Pancreas (tissue), 10 donors: ENCODE results near the gene DNAJB8. TPM values are rescaled to one million over a fixed set of nuclear protein-coding genes. Genes with fewer than 3 reads are reported as not detected.

Experiments
- ATAC-seq, 4 donors: fragments of 200-7000 bp; cut with Tn5 transposase; one replicate each; pipeline versions ENCODE4 v1.8.0 to v1.9.1; 2020; ENCODE audit warnings: mild to moderate bottlenecking in 4 of 4, moderate library complexity in 4 of 4
- DNase-seq, 6 donors: peaks; one replicate each; pipeline ENCODE4 v3.0.0-alpha.2; 2020
- FAIRE-seq: peaks from 2 replicates; lab custom pipeline; 2012; peaks lifted over from hg19 to GRCh38; lab: Jason Lieb, UNC
- H3K27ac ChIP-seq, 4 donors: fragments of 200-600 bp; sonication (generic); 1 replicate in 3 of 4; 2 replicates in 1 of 4; pipeline versions ENCODE4 v1.5.0 to v1.8.0; 2020
- H3K27me3 ChIP-seq, 4 donors: fragments of 200-600 bp; one replicate each; pipeline ENCODE4 v1.8.0; 2021
- H3K36me3 ChIP-seq, 3 donors: fragments of 200-600 bp; sonication (generic) in 1 of 3; one replicate each; pipeline versions ENCODE4 v1.5.0 to v1.8.0; 2020 to 2021
- H3K4me1 ChIP-seq, 3 donors: fragments of 200-600 bp; one replicate each; pipeline ENCODE4 v1.8.0; 2021
- H3K4me3 ChIP-seq, 4 donors: fragments of 200-600 bp; sonication (generic) in 2 of 4; one replicate each; pipeline versions ENCODE4 v1.5.0 to v1.8.0; 2020 to 2021
- H3K9me3 ChIP-seq, 4 donors: fragments of 200-600 bp; one replicate each; pipeline ENCODE4 v1.8.0; 2021
- WGBS, 2 donors: extraction: QIAGEN DNeasy Blood & Tissue Kit; methylation state at CpG; one replicate each; pipeline ENCODE4 v1.1.7; 2013; 5-methylcytosine and 5-hydroxymethylcytosine counted together
- intact Hi-C, 3 donors: fragments of 100-400 bp; cut with DNase I; formaldehyde crosslinking; loops; one replicate each; pipeline versions ENCODE4 v1.11.1 to v1.14.2; 2022
- polyA plus RNA-seq, 2 donors: library from polyadenylated mRNA; stranded (reverse); fragments of 200-250 nt; gene quantifications; one replicate each; pipeline ENCODE4 v1.2.3, GENCODE V29; 2013
- total RNA-seq, 6 donors: library from RNA; stranded (reverse); fragmentation: NEBNext Ultra II Directional in 4 of 6; extraction: Animal tissue kit (Norgen Biotek cat#: 25700) in 4 of 6; gene quantifications; one replicate each; pipeline versions ENCODE4 v1.2.1 to v1.2.4, GENCODE V29; 2021 to 2023
- TF ChIP-seq, protein P1 (sequence below), 4 donors: fragments of 200-600 bp; sonication (generic) in 3 of 4; IDR thresholded peaks; one replicate each; pipeline versions ENCODE4 v1.5.0 to v1.8.0; 2021; ENCODE audit warnings: antibody characterized with exemption in 4 of 4
- donor health status: healthy with polysubstance abuse.
- donor health status: DM: no; HTN: no; CAD: no; lungs with moderate emphysema.
- donor health status: DM: no; HTN: no; CAD: no.
- donor health status: control.
- donor health status: control.
- donor health status: Bipolar disorder and iron deficiency.
- donor health status: DM: yes; HTN: yes; CAD: no.
- donor health status: DM: no; HTN: no; CAD: no.
- donor health status: DM: no; HTN: no; CAD: no.
- donor health status: DM: yes; HTN: yes; CAD: no.

DNAJB8 gene
- total and polyA plus RNA-seq, 8 donors: not detected

DNA sequence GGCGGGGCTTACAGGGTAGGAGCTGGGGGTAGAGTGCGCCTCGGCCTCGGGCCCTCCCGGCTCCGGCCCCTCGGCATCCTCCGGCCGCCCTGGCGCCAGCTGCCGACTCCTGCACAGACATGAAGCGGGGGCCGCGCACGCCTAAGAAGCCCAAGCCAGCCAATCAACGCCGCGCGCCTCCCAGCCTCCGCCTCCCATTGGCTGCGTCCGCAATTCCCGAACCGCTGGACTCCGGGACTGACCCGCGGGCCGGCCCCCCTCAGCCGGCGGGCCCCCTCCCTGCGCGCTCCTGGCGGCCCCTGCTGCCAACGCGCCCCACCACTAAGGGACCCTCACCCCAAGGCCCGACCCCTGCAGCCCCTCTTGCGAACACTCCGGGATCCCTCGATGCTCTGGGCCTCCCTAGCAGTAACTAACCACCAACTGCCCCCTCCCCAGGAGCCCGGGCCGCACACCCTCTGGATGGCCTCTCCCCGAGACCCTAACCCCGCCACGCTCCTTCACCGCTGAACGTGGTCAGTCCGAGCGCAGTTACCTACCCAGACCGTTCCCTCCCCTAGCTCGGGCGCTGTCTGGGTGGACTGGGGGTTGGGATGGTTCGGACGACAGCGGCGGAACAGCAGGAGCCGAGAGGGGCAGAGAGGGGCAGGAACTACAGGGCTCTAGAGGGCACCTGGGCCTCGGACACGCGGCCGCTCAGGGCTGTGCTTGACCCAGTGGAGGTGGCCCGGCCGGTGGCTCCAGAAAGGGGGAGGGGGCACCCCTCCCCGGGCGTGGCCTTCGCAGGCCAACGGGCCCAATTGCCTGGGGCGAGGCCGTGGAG is 21.3 kb upstream of the DNAJB8 start:
- intact Hi-C loops: no loop called here
- H3K4me1 ChIP-seq: peaks cover 0 to 3% (median 0%) of the 10 kb centered on the region in 3 donors
- H3K9me3 ChIP-seq: no peaks in the 10 kb centered on the region
- H3K27me3 ChIP-seq: no peaks in the 10 kb centered on the region
- H3K27ac ChIP-seq: peak overlapping the region; percentile 95 to 97 (median 96)
- TF ChIP-seq, protein P1, sequence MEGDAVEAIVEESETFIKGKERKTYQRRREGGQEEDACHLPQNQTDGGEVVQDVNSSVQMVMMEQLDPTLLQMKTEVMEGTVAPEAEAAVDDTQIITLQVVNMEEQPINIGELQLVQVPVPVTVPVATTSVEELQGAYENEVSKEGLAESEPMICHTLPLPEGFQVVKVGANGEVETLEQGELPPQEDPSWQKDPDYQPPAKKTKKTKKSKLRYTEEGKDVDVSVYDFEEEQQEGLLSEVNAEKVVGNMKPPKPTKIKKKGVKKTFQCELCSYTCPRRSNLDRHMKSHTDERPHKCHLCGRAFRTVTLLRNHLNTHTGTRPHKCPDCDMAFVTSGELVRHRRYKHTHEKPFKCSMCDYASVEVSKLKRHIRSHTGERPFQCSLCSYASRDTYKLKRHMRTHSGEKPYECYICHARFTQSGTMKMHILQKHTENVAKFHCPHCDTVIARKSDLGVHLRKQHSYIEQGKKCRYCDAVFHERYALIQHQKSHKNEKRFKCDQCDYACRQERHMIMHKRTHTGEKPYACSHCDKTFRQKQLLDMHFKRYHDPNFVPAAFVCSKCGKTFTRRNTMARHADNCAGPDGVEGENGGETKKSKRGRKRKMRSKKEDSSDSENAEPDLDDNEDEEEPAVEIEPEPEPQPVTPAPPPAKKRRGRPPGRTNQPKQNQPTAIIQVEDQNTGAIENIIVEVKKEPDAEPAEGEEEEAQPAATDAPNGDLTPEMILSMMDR (IDR thresholded peaks at IDR 0.05): no peak
- peak overlapping the region; percentile 40 to 73 (median 57) for H3K4me3 ChIP-seq
- FAIRE-seq: no peak
- peak; percentile 64 to 78 (median 69) for ATAC-seq
- 1% methylated on average over 43 to 68 of the region's 68 CpGs for WGBS, 2 donors
- DNase-seq: peak; percentile 82 to 95 (median 87)
- no peaks in the 10 kb centered on the region for H3K36me3 ChIP-seq

DNA sequence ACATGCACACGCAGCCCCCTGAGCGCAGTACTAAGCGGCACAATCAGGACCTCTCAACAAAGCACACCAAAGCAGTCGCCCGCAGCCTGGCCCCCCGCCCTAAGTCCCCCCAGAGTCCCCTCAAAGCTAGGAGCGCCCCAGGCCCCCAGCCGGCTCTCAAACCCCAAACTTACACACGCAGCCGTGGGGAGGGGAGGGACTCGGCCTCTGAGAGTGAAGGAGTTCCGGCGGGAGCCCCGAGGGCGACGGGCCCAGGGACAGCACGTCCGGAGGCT is 20.8 kb upstream of the DNAJB8 start:
- intact Hi-C loops: no loop called here
- 1% methylated on average over 15 to 18 of the region's 18 CpGs for WGBS, 2 donors

DNA sequence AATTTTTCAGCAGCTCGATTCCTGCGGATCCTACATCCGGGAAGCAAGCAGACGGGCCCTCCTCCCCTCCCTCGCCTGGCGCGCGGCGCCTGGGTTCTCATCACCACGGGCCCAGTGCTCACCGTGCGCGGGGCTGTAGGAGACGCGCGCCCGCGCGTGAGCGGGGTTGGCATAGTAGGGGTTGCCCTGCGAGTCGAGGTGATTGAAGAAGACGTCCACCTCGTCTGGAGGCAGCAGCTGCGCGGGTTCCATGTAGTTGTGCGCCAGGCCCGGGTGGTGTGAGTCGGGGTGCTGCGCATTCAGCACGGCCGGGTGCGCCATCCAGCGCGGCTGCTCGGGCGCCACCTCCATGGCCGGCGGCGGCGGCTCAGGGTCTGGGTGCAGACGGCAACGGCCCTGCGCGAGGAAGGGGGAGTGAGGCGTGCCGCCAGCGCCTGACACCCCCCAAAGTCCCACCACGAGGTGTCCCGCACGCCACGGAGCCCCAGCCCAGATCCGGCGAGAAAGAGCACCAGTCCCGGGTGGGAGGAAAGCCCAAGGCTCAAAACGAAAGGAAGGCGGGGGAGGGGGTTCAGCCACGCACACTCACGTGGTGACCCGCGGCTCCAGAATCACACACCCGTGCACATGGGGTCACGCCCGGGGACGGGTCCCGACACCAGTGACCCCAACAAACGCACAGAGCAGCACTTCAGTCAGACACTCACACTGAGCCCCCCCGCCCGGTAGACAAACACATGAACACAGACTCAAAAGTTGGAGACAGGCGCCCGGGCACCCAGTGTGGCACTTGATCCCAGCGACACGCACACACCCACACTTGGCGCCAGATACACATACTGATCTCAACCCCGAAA is 20.2 kb upstream of the DNAJB8 start:
- DNase-seq (peak in 5 of 6 donors; percentile 28 to 82 (median 53)), ATAC-seq (peak in 2 of 4 donors; percentile 7 to 15), FAIRE-seq (no peak)
- TF ChIP-seq, protein P1 (IDR thresholded peaks at IDR 0.05): no peak
- H3K36me3 ChIP-seq: no peaks in the 10 kb centered on the region
- H3K4me1 ChIP-seq: peaks cover 0 to 3% (median 0%) of the 10 kb centered on the region in 3 donors
- H3K27ac ChIP-seq: no peak overlapping the region
- H3K9me3 ChIP-seq: no peaks in the 10 kb centered on the region
- WGBS, 2 donors: 1 to 2% methylated on average over 73 to 75 of the region's 75 CpGs
- no peaks in the 10 kb centered on the region for H3K27me3 ChIP-seq
- peak overlapping the region; percentile 40 to 73 (median 57) for H3K4me3 ChIP-seq
- intact Hi-C loops: no loop called here

More for the DNA sequence above, 20.8 kb upstream of the DNAJB8 start:
- Histone ChIP-seq H3K9me3 (no peaks in the 10 kb centered on the region), H3K36me3 (no peaks in the 10 kb centered on the region), H3K27ac (peak overlapping the region in 3 of 4 donors; percentile 95 to 97 (median 96)), H3K4me3 (peak overlapping the region; percentile 40 to 73 (median 57)), H3K27me3 (no peaks in the 10 kb centered on the region), H3K4me1 (peaks cover 0 to 3% (median 0%) of the 10 kb centered on the region in 3 donors)
- ATAC-seq (no peak), DNase-seq (no peak), FAIRE-seq (no peak)
- TF ChIP-seq, protein P1 (IDR thresholded peaks at IDR 0.05): no peak

DNA sequence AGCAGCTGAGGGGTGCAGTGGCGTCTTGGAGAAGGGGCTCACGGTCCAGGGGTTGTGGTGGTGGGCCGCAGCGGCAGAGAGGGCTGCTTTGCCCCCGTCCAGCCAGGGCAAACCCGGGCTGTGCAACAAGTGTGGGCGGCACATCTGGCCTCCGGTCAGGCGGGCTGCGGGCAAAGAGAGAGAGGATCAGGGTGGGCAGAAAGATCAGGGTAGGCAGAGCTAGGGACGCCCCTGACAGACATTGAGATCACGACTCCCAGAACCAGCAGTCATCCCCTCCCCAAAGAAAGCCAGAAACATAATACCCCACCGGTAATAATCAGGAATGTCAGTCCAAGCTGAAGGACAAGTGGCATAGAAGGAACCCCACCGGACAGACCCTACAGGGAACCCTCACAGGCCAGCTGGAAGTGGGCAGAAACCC is 19.5 kb upstream of the DNAJB8 start:
- WGBS, 2 donors: 49 to 54% methylated on average over 14 of the region's 14 CpGs
- Histone ChIP-seq H3K36me3 (no peaks in the 10 kb centered on the region), H3K9me3 (no peaks in the 10 kb centered on the region), H3K27me3 (no peaks in the 10 kb centered on the region), H3K27ac (no peak overlapping the region), H3K4me3 (peak overlapping the region; percentile 40 to 73 (median 57)), H3K4me1 (peaks cover 0 to 3% (median 0%) of the 10 kb centered on the region in 3 donors)
- DNase-seq (peak in 1 of 6 donors; percentile 40), ATAC-seq (no peak), FAIRE-seq (no peak)
- intact Hi-C loops: no loop called here
- TF ChIP-seq, protein P1 (IDR thresholded peaks at IDR 0.05): no peak
